ENCODE data around the gene RUNX2.

DNA sequence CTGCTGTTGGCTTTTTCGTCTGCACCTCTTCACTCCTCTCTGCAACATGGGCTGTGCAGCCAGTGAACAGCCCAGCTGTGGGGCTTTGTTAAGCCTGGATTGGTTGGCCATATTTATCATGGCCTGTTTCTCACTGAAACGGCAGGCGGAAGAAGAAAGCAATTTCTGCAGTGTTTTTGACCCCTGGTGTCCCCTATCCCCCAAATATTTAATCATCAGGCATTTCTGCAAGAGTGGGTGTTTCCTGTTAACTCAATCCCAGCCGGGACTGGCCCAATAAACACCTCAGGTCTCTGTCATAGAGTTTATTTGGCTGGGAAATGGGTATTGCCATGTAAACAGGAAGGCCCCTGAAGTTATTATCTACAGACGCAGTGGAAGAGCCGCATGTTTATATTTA, 224.4 kb downstream of the RUNX2 start:
- TF ChIP-seq, protein P1, sequence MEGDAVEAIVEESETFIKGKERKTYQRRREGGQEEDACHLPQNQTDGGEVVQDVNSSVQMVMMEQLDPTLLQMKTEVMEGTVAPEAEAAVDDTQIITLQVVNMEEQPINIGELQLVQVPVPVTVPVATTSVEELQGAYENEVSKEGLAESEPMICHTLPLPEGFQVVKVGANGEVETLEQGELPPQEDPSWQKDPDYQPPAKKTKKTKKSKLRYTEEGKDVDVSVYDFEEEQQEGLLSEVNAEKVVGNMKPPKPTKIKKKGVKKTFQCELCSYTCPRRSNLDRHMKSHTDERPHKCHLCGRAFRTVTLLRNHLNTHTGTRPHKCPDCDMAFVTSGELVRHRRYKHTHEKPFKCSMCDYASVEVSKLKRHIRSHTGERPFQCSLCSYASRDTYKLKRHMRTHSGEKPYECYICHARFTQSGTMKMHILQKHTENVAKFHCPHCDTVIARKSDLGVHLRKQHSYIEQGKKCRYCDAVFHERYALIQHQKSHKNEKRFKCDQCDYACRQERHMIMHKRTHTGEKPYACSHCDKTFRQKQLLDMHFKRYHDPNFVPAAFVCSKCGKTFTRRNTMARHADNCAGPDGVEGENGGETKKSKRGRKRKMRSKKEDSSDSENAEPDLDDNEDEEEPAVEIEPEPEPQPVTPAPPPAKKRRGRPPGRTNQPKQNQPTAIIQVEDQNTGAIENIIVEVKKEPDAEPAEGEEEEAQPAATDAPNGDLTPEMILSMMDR (IDR thresholded peaks at IDR 0.05): no peak
- TF ChIP-seq EZH2 (IDR thresholded peaks at IDR 0.05; ENCODE audit: borderline replicate concordance, insufficient read depth, low read depth, low read length, poor library complexity, severe bottlenecking): no peak
